Coronary artery (tissue), 2 donors: ENCODE measurements around the gene LRRN4.

Experiments used
- DNase-seq: peaks from one replicate; pipeline ENCODE4 v3.0.0-alpha.2; 2017; ENCODE audit warnings: low spot score
- H3K27ac ChIP-seq, 2 donors: fragments of 200-600 bp; sonication (generic); one replicate each; pipeline ENCODE4 v1.5.1; 2016 to 2019
- H3K4me3 ChIP-seq: fragments of 200-600 bp; sonication (generic); 2 replicates; pipeline ENCODE4 v1.5.1; 2016; ENCODE audit warnings: mild to moderate bottlenecking, moderate library complexity
- CTCF ChIP-seq: fragments of 200-600 bp; sonication (generic); IDR thresholded peaks from one replicate; pipeline ENCODE4 v1.5.1; 2019; ENCODE audit warnings: antibody characterized with exemption

The LRRN4 gene

GRCh38 chr20:6007529-6008103 is 46.2 kb downstream of the LRRN4 start:
- no peak overlapping the region for H3K27ac ChIP-seq
- no peak for DNase-seq
- no peak for TF ChIP-seq CTCF

GRCh38 chr20:6007094-6007528 is 46.7 kb downstream of the LRRN4 start:
- Histone ChIP-seq H3K27ac (no peak overlapping the region), H3K4me3 (peak overlapping the region; percentile 91)
- no peak for DNase-seq
- TF ChIP-seq CTCF: no peak

More at GRCh38 chr20:6007529-6008103, 46.2 kb downstream of the LRRN4 start:
- peak overlapping the region; percentile 91 for H3K4me3 ChIP-seq

GRCh38 chr20:6006603-6006949 is 47.3 kb downstream of the LRRN4 start:
- DNase-seq: no peak
- Histone ChIP-seq H3K27ac (peak overlapping the region; percentile 80 to 87), H3K4me3 (peak overlapping the region; percentile 91)
- TF ChIP-seq CTCF: no peak

- no peak overlapping the region for H3K27ac ChIP-seq
- no peak for DNase-seq
- no peak for TF ChIP-seq CTCF
- no peak overlapping the region for H3K4me3 ChIP-seq
These were observed 53.0 kb downstream of the LRRN4 start for GRCh38 chr20:6000871-6001270.

GRCh38 chr20:5999783-6000182 is 54.1 kb downstream of the LRRN4 start:
- H3K4me3 ChIP-seq: no peak overlapping the region
- no peak overlapping the region for H3K27ac ChIP-seq
- TF ChIP-seq CTCF: no peak
- no peak for DNase-seq

GRCh38 chr20:5996765-5997164 is 57.1 kb downstream of the LRRN4 start:
- no peak for TF ChIP-seq CTCF
- Histone ChIP-seq H3K27ac (no peak overlapping the region), H3K4me3 (no peak overlapping the region)
- DNase-seq: no peak

- no peak overlapping the region for H3K27ac ChIP-seq
- no peak for TF ChIP-seq CTCF
- no peak for DNase-seq
- no peak overlapping the region for H3K4me3 ChIP-seq
These were observed 62.0 kb downstream of the LRRN4 start for GRCh38 chr20:5991623-5992441.
